NCI-H82 treated with DMSO at 0.1 percent for 48 hours (cell line): Measurements from ENCODE around the gene VASH2.
"Not testable (repeated sequence)": the region's sequence is repeated elsewhere in the genome, so short reads cannot be mapped to it uniquely, and the experiment has no call there.

Experiments used
- DNase-seq: peaks from one replicate; lab custom pipeline; 2025; ENCODE audit not compliant: unreplicated experiment; lab: John Stamatoyannopoulos, UW

The VASH2 gene

DNA sequence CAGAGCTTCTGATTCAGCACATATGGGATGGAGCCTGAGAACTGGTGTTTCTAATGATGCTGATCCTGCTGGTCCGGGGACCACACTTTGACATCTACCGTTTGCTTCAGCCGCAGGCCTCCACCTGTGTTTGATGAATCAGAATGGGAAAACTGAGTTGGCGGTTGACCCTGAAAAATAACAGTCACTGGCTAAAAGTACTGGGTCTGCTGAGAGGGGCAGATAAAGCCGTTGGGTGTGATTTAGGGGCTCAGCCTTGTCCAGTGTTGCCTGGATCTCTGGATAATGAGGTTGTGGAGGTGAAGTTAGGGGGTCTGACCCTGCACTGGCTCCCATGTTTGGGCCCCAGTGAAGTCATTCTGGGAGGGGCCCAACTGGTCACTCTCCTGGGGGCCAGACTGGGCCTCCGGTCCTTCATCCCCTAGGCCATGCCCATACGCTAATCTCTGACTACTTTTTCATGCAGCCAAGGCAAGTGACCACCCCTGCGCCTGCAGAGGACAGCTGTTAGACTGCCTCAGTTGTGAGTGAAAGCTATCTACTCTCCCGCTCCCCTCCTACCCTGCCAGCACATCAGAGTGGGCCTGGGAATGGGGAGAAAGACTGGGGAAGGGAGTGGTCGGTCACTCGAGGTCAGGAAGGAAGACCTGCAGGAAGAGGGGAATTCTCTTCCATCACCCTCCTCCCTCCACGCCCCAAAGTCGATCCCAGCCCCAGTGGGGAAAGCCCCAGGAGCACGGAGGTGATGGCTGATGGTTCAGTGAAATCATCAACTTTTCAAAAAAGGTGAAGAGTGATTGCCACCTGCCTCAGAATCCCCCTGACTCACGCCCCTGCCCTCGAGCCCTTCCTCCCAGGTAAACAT is 27.7 kb downstream of the VASH2 start:
- DNase-seq = no peak

DNA sequence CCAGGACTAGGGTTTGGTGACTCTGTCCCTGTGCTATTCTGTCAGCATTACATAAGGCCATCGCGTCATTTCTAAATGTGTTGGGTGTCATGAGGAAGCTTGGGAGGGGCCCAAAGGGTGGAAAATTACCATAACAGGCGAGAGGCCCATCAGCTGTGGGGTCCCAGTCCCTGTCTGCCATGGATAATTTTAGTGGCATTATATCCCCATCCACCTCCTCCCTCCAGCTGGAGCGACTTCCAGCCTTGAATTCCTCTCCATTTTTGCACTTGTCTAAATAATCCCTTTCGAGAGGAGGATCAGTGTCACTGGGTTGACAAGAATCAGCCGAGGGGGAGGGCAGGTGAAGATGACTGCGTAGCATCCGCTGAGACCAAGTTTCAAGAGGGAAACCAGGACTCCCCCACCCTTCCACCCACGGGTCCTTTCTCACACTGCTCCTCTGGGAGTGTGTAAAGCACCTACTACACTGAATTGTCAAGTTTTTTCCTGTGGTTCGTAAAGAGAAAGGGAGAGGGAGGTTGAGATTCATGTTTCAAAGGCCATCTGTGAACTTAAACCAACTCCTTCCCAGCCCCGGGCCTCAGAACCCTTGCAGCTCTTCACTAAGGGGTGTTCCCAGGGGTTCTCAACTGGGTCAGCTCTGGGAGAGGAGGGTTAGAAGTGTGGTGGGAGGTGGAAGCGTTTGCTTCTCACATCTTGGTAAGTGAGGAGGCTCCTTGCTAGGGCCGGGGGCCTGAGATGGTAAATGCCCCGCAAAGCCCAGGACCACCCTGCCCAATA is 29.2 kb downstream of the VASH2 start:
- no peak for DNase-seq

DNA sequence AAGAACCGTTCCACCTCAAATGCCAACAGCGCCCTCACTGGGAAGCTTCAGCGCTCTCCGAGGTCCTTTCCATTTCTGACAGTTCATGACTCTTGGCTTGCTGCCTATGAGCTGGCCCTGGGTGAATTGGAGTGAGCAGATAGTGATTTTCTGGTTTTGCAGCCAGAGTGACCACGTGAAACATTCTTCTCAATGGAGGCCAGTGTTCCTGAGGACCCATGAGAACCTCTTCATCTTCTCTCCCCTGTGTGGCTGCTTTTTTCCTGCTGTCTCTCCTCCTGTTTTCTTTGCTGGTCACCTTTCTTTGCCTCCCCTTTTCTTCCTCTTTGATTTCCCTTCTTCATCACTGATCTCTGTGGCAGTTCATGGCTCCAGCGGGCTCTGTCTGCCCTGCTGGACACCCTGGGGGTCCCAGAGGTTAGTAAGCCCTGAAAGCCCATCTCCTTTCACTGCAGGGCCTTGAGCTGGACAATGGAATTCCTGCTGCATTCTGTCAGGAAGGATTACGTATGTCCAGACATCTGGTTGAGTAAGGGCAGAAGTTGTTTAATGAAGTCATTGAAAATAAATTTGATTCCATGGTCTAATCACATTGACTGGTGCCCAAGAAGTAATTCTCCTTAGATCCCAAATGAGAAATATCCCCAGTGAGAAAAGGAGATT is 29.9 kb downstream of the VASH2 start:
- DNase-seq = no peak

DNA sequence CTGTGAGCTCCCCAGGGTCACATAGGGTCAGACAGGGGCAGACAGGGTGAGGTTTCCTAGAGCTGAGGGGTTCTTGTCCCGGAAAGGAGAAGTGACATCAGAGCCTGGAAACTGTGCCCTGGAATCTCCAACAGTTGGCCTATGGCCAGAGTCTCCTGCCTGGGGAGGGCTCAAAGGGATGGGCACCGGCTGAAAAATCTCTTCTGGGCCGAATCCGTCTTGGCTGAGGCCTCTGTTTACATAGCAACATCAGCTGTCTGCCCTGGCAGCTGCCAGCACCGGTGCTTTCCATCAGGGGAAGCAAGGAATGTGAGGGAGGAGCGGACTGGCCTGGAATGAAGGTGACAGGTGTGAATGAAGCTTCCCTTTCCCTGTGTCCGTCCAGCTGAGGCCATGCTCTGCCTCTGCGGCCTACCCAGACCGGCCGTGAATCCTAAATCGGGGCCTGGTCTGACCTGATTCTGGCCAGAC is 30.7 kb downstream of the VASH2 start:
- DNase-seq = no peak

DNA sequence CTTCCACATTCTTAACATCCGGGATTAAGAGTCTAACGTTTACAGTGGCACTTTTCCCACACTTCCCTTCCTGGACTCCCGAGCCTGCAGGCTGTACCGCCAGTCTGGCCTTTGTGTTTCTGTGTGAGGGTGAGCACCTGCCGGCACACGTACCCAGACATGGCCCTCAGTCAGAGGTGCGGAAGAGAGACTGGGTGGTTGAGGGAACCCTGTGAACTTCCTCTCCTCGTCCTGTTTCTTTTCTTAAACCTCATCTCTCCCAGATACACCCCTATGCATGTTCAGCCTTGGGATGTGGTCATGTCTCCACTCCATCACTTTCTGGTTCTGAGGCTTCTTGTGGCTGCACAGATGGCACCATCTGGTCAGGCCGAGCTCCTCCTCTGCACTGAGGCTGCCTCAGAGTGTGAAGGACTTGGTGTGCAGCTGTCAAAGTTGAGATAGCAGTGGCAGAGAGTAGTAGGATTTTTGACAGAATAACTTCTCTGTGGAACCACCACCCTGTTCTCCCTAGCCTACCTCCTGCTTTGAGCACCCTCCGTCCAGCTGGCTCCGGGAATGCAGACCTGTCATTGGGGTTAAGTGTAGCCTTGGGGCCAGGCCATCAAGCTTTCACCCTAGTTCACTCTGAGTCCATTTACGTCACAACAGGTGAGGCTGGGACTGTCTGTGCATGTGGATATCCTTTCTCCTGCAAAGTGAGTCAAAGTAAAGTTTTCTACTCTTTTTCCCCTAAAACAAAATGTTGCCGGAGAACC is 31.4 kb downstream of the VASH2 start:
- DNase-seq = peak; percentile 58

DNA sequence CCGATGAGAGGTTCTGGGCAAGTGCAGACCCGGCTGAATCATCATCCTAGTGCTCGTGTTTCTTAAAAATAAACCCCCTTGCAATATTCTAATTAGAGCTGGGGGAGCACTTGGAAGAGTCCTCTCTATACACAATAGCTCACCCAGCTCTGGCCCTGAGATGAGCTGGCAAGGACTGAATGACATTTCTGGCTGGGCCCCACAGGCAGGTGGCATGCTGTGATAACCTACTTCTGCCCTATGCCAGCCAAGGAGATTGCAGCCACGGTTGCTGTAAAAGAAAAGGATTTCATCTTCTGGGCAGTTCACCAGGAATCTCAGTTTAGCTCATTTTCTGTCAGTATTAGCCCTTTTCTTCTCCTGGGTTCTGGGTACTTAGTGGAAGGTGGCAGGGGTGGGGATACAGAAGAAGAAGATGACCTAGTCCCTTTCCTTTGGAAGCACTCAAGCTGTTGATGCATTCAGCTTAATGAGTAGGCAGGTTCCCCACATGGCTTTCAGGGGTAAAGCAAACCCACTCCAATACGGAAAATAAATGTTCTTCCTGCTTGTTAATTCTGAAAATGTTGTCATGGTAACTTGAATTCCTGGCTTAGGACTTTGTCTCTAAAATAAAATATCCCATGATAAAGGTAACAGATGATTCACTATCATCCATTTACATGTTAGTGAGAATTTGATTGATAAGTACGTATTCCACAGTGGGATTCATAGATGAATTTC is 32.2 kb downstream of the VASH2 start:
- DNase-seq = no peak

DNA sequence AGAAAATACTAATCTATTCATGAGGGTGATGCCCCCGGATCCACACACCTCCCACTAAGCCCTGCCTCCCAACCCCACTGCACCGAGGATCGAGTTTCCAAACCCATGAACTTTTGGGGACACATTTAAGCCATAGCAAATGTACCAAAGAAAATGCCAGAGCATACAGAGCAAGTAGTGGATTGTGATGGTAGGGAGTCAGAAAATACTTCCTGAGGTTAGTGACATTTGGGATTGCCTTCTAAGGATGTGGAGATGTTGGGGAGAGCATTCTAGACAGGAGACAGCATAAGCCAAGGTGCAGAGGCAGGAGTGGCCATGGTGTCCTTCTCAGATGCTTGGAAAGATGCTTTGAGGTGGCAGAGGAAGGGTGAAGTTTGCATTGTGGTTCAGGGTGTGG is 33.1 kb downstream of the VASH2 start:
- DNase-seq = no peak

DNA sequence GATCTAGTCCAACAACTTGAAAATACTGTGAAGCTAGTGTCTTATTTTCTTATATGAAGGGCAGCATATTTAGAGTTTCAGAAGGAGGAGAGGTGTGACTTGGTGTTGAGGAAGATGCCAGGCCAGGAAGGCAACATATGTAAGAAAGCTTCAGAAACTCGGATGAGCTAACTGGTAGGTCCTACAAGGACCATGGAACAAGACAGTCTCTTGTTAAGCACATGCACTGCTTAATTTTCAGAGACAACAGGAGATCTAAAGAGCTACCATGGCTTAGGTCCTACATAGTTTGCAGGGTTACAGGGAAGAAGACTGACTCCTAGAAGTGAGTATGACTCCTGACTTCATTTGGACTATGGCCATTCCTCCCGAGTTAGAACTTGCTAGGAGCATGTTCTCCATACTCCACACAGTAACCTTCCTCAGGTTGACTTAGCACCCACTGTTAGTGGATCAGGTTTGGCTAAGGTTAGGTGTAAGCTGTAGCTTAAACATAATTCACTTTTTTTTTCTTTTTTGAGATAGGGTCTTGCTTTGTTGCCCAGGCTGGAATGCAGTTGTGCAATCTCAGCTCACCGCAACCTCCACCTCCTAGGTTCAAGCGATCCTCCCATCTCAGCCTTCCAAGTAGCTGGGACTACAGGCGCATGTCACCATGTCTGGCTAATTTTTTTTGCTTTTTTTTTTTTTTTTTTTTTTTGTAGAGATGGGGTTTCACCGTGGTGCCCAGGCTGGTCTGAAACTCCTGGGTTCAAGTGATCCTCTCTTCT is 34.4 kb downstream of the VASH2 start:
- DNase-seq = no peak

DNA sequence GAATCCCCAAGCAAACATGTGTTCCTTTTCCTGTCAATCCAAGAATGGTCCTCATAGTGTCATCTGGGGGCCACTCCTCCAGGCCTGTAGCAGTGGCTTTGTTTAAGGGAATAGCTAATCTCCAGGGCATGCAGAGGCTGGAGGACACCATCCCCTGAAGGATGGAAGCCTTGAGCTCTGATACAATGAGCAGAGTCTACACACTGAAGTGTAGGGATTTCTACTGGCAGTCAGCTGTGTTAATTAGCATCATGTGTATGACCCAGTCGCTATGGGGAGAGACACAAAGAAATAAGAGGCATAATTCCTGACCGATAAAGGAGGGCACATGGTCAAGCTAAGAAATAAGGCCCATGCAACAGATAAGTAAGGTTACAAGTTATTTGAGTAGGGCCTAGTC is 36.2 kb downstream of the VASH2 start:
- DNase-seq = no peak

DNA sequence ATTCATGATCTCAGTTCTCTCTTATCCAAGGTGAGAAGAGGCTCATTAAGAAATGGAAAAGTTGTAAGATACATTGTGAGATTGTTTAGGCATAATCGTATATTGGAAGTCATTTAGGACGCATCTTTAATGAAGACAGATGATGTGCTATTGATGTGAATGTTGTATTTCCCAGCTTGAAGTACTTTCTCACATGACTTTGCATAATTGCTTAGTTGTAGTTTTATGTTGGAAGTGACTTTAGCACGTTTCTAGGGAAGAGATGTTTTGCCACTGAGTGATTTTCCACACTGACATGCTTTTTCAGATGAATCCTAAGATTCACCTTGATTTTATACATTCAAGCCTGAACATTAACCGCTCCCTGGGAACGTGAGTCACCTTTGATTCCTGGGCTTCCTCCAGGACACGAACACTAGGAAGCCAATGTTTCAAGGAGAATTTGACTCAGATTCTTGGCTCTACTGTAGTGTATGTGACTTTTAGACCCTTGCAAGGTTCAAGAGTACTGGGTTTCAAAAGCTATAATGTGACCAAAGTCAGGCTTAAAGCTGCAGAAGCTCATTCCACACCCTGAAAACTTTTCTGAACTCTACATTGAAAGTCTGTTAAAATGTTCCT is 37.5 kb downstream of the VASH2 start:
- no peak for DNase-seq

DNA sequence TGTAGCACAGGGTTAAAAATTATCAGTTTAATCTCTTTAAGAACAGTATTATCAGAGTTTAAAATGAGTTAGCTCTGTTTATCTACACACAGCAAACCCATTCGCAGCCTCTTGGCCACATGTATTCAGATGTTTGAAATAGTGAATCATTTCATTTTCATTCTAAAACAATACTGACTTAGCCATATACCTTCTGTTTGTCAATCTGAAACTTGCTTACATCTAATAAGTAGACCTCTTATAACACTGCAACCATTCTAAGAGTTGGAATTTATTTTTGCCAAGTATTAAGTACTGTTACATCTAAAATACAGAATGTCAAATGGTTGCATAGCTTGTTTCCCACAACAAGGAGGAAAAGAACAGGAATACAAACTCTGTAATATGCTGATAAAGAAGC is 39.9 kb downstream of the VASH2 start:
- no peak for DNase-seq

DNA sequence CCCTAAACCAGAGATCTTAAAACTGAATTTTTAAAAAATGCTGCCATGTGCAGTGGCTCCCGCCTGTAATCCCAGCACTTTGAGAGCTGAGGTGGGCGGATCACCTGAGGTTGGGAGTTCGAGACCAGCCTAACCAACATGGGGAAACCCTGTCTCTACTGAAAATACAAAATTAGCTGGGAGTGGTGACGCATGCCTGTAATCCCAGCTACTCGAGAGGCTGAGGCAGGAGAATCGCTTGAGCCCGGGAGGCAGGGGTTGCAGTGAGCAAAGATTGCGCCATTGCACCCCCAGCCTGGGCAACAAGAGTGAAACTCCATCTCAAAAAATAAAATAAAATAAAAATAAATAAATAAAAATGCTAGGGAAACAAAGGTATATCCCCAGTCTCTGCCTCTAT is 43.6 kb downstream of the VASH2 start:
- DNase-seq = not testable (repeated sequence)

DNA sequence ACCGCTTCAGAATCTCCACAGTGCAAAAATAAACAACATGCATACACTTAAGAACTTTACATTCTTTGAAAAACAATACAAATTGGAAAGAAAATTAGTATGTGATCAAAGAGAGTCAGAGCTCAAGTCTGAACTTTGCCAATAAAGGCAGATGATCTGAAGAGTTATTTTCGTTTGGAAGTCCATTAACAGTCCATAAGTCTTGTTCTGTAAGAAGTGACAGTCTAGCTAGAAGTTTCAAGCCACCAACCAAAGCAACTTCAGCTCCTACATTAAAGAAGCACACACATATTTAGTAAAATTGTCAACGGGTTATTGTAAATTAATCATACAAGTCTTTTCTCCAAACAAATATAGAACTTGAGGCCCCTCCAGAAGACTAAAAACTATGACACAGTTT is 44.6 kb downstream of the VASH2 start:
- DNase-seq = no peak

DNA sequence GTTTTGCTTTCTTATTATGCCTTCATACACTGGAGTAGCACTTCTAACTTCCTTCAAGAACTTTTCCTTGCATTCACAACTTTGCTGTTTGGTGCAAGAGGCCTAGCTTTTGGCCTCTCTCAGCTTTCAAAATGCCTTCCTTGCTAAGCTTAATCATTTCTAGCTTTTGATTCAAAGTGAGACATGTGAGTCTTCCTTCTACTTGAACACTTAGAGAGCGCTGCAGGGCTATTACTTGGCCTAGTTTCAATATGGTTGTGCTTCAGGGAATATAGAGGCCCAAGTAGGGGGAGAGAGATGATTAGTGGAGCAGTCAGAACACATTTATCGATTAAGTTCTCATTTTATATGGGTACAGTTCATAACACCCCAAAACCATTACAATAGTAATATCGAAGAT is 52.9 kb downstream of the VASH2 start:
- no peak for DNase-seq

DNA sequence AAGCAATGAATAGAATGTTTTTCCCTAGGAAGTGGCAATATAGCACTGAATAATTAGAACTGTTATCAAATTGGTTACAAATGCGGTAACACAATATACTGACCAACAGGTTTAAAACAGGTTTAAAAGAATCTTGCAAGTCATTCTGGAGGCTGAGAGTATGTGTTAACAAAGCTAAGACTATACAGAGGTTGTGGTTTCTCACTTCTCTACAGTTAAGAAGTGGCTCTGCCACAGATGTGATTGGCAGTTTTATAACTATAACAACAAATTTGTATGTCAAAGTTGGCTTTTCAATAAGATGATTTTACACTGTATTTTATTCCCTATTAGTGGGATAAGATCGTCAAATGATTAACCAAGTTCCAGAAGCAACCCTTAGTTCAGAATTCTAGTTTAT is 58.2 kb downstream of the VASH2 start:
- DNase-seq = no peak

DNA sequence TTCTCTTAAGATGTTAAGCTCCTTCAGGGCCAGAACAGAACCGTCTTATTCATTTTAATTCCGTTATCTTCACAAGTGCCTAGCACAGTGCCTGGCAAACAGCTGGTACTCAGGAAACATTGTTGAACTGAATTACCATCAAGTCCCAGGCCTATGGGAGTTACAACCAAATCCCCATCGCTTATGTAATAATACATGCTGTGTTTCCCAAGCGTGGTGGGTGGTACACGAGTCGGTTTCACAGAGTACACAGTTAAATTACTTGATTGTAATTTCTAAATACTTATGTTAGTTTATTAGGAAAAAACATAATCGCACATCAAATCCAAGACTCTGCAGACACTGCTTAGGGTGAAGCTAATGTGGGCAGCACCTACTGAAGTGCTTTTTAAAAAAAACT is 64.3 kb downstream of the VASH2 start:
- no peak for DNase-seq

DNA sequence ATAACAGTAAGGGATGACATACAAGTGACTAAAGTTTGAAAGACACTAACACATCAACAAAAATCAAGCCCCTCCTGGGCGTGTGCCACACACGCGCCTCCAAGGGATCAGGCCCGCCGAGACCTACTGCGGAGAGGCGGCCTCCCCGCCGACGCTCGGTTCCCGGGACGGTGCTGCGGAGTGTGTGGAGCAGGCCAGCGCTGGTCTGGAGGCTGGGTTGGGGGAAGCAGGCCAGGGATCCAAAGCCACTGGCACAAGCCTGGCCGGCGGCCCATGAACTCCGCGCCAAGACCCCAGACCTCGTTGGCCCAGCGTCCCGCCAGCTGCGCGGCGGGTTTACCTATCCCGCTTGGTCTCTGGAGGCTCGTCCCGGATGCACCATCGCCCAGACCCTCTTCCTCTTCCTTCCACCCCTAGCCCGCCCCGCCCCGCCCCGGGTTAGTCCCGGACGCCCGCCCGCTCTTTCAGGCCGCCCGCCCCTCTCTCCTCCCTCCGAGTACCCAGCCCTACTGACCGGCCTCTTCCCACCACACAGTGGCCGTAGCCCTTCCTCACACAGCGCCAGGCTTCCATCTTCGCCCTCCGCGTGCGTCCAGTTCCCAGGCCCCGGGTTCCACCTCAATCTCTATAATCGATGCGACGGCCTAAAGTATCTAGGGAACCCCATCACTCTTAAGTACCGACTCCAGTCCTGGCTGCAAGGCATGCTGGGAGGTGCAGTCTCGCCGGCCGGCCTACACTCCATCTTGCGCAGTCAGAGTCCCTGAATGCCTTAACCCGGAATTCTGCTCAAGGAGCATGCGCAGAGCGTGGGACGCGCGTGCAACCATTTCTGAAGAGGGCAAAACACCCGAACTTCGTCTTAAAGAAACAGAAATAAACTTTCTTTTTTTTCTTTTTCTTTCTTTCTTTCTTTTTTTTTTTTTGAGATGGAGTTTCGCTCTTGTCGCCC is 65.0 kb downstream of the VASH2 start, which contains the start of gene ANGEL2:
Gene ANGEL2 (minus strand): TSS at position 769 of the 952 bp plus-strand sequence. CDS start 196 bp downstream, at position 573.
- peak; percentile 95 for DNase-seq
